ENCODE results near the gene NCK2. TPM values are rescaled to one million over a fixed set of nuclear protein-coding genes. Genes with fewer than 3 reads are reported as not detected.

NCK2 gene
- total and polyA plus RNA-seq, 2 of the 4 experiments (the other 2 are of a cell fraction): 15.8 to 22.2 TPM

- Histone ChIP-seq H2BK5ac (ENCODE audit: low read depth, low read length, poor library complexity, severe bottlenecking) (no peak overlapping the region), H2BK20ac (ENCODE audit: low read depth, low read length) (no peak overlapping the region), H3K27ac (ENCODE audit: insufficient read depth, low read length) (no peak overlapping the region), H3K4me3 (ENCODE audit: insufficient read depth, low read depth, low read length) (no peak overlapping the region), H2AK9ac (replicated peaks; ENCODE audit: low read depth, low read length, poor library complexity) (no peak overlapping the region), H3K56ac (ENCODE audit: extremely low read depth, insufficient read depth, low read length) (no peak overlapping the region), H4K8ac (ENCODE audit: low read depth in 2 of 2, low read length in 2 of 2) (no peak overlapping the region), H2BK120ac (ENCODE audit: low read depth, low read length) (no peak overlapping the region), H3K4me2 (ENCODE audit: low read depth, low read length) (no peak overlapping the region), H3K4ac (ENCODE audit: low read depth, low read length) (no peak overlapping the region), H3K36me3 (ENCODE audit: control insufficient read depth, insufficient read depth, low read length) (peaks cover 6% of the 10 kb centered on the region), H2AK5ac (ENCODE audit: low read depth, low read length) (no peak overlapping the region), H3K23ac (ENCODE audit: low read depth, low read length) (no peak overlapping the region), H3K4me1 (ENCODE audit: control insufficient read depth, insufficient read depth, low read length) (peaks cover 3% of the 10 kb centered on the region; the same call in 1 of the 2 replicates), H3K27me3 (ENCODE audit: control insufficient read depth, insufficient read depth, low read length) (no peaks in the 10 kb centered on the region), H3K9ac (ENCODE audit: low read depth, low read length) (no peak overlapping the region), H3K79me1 (ENCODE audit: low read depth in 1 of 2, low read length in 2 of 2) (peaks cover 36 to 45% of the 10 kb centered on the region in 2 experiments), H3K9me3 (ENCODE audit: control insufficient read depth, insufficient read depth, low read length) (no peaks in the 10 kb centered on the region), H4K91ac (ENCODE audit: insufficient read depth, low read depth, low read length) (no peak overlapping the region), H2BK15ac (ENCODE audit: low read depth, low read length) (no peak overlapping the region), H4K20me1 (ENCODE audit: insufficient read depth, low read length) (peaks cover 16% of the 10 kb centered on the region), H3K18ac (ENCODE audit: low read depth, low read length) (no peak overlapping the region), H4K5ac (ENCODE audit: low read depth, low read length) (no peak overlapping the region), H3K14ac (replicated peaks; ENCODE audit: low read depth, low read length) (no peak overlapping the region), H2AFZ (replicated peaks; ENCODE audit: low read length, poor library complexity) (no peak overlapping the region), H3K9me1 (ENCODE audit: insufficient read depth, low read length) (peaks cover 3% of the 10 kb centered on the region; the same call in 1 of the 2 replicates)
- ATAC-seq (ENCODE audit: low read depth): no peak
- 95% methylated on average over 13 of the region's 16 CpGs; no CpG with 5 or more reads in 1 of the 2 experiments for WGBS, 2 experiments (ENCODE audit: extremely low coverage in 2 of 2, insufficient read length in 1 of 2)
- in situ Hi-C loops (cut with MboI; ENCODE audit: low sequenced_read_pairs): no loop called here
- DNase-seq: no peak
- intact Hi-C loops (cut with micrococcal nuclease): loop anchor here (10.0 kb wide), 1 partner anchor 510 kb away; no protein-coding TSS in a partner anchor
- dilution Hi-C loops (cut with HindIII; ENCODE audit: low sequenced_read_pairs, unreplicated experiment): no loop called here
- no peak for TF ChIP-seq MXI1 (IDR thresholded peaks at IDR 0.05; ENCODE audit: borderline replicate concordance, low read depth, low read length)
- no peak for TF ChIP-seq CHD1 (IDR thresholded peaks at IDR 0.05; ENCODE audit: low read depth, low read length)
- no peak for TF ChIP-seq RFX5 (IDR thresholded peaks at IDR 0.05; ENCODE audit: low read depth, low read length)
- no peak for TF ChIP-seq RCOR1 (IDR thresholded peaks at IDR 0.05; ENCODE audit: insufficient replicate concordance, low read length)
- no peak for TF ChIP-seq FOS (IDR thresholded peaks at IDR 0.05; ENCODE audit: low read depth, low read length)
- no peak for TF ChIP-seq MAFK (IDR thresholded peaks at IDR 0.05; ENCODE audit: low read depth, low read length)
- no peak for TF ChIP-seq POLR2A (IDR thresholded peaks at IDR 0.05; ENCODE audit: low read depth, low read length)
- TF ChIP-seq SMC3 (IDR thresholded peaks at IDR 0.05; ENCODE audit: low read depth, low read length): no peak
- TF ChIP-seq, protein P1, sequence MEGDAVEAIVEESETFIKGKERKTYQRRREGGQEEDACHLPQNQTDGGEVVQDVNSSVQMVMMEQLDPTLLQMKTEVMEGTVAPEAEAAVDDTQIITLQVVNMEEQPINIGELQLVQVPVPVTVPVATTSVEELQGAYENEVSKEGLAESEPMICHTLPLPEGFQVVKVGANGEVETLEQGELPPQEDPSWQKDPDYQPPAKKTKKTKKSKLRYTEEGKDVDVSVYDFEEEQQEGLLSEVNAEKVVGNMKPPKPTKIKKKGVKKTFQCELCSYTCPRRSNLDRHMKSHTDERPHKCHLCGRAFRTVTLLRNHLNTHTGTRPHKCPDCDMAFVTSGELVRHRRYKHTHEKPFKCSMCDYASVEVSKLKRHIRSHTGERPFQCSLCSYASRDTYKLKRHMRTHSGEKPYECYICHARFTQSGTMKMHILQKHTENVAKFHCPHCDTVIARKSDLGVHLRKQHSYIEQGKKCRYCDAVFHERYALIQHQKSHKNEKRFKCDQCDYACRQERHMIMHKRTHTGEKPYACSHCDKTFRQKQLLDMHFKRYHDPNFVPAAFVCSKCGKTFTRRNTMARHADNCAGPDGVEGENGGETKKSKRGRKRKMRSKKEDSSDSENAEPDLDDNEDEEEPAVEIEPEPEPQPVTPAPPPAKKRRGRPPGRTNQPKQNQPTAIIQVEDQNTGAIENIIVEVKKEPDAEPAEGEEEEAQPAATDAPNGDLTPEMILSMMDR (conservative IDR thresholded peaks at IDR 0.05; ENCODE audit: low read depth, low read length): no peak
- no peak for TF ChIP-seq RAD21 (IDR thresholded peaks at IDR 0.05; ENCODE audit: low read length)
- TF ChIP-seq BHLHE40 (IDR thresholded peaks at IDR 0.05; ENCODE audit: low read depth, low read length): no peak
- TF ChIP-seq NFE2L2 (IDR thresholded peaks at IDR 0.05; ENCODE audit: low read depth, low read length): no peak
- no peak for TF ChIP-seq USF2 (IDR thresholded peaks at IDR 0.05; ENCODE audit: low read depth, low read length)
- no peak for TF ChIP-seq CEBPB (IDR thresholded peaks at IDR 0.05; ENCODE audit: low read depth, low read length)
- TF ChIP-seq MAZ (IDR thresholded peaks at IDR 0.05; ENCODE audit: borderline replicate concordance, low read depth, low read length): no peak
- no peak for TF ChIP-seq ELK1 (IDR thresholded peaks at IDR 0.05; ENCODE audit: borderline replicate concordance, low read depth, low read length)
- ChIA-PET CTCF (no interaction called here), POLR2A (ENCODE audit: unreplicated experiment) (no interaction called here)
- BruUV-seq (replicated peaks): no TSS peak
These were observed 110.3 kb downstream of the NCK2 start for GRCh38 chr2:105854972-105855371.

Data from IMR-90 (cell line).